DOHH2 (cell line): Measurements from ENCODE around the gene ITPKC.

Experiments used
- H3F3A ChIP-seq: fragments of 200-600 bp; sonication (generic), shearing (Covaris generic); 2 replicates; pipeline ENCODE4 v1.6.0; 2016; ENCODE audit warnings: antibody characterized with exemption, mild to moderate bottlenecking; ENCODE audit not compliant: control insufficient read depth, insufficient read depth
- H3K27ac ChIP-seq: fragments of 200-600 bp; sonication (generic); 2 replicates; pipeline ENCODE4 v1.5.1; 2014; ENCODE audit warnings: low read depth, mild to moderate bottlenecking, low read length, moderate library complexity
- H3K27me3 ChIP-seq: fragments of 200-600 bp; sonication (generic); 2 replicates; pipeline ENCODE4 v1.6.1; 2014; ENCODE audit warnings: mild to moderate bottlenecking, low read length, mixed read lengths; ENCODE audit not compliant: control insufficient read depth
- H3K36me3 ChIP-seq: fragments of 200-600 bp; sonication (generic); 2 replicates; pipeline ENCODE4 v1.6.1; 2014; ENCODE audit warnings: mild to moderate bottlenecking, low read length, moderate library complexity, mixed read lengths; ENCODE audit not compliant: control insufficient read depth
- H3K4me1 ChIP-seq: fragments of 200-600 bp; sonication (generic); 2 replicates; pipeline ENCODE4 v1.6.1; 2014; ENCODE audit warnings: mild to moderate bottlenecking, low read length, mixed read lengths; ENCODE audit not compliant: control insufficient read depth
- H3K4me2 ChIP-seq: fragments of 200-600 bp; sonication (generic); 2 replicates; pipeline ENCODE4 v1.6.0; 2014; ENCODE audit warnings: mild to moderate bottlenecking, low read length, moderate library complexity
- H3K4me3 ChIP-seq: fragments of 200-600 bp; sonication (generic); 2 replicates; pipeline ENCODE4 v1.5.1; 2014; ENCODE audit warnings: mild to moderate bottlenecking, low read length, mixed read lengths
- H3K79me2 ChIP-seq: fragments of 200-600 bp; sonication (generic); 2 replicates; pipeline ENCODE4 v1.6.1; 2014; ENCODE audit warnings: mild to moderate bottlenecking, low read length, mixed read lengths; ENCODE audit not compliant: control insufficient read depth
- H3K9me2 ChIP-seq: fragments of 200-600 bp; sonication (generic); replicated peaks from 2 replicates; pipeline ENCODE4 v1.6.1; 2014; ENCODE audit warnings: mild to moderate bottlenecking, low read length, mixed read lengths; ENCODE audit not compliant: control insufficient read depth
- H3K9me3 ChIP-seq: fragments of 200-600 bp; sonication (generic); 2 replicates; pipeline ENCODE4 v1.6.1; 2014; ENCODE audit warnings: antibody characterized with exemption, low read length, mixed read lengths; ENCODE audit not compliant: control insufficient read depth, insufficient read depth
- H4K20me1 ChIP-seq: fragments of 200-600 bp; sonication (generic); 2 replicates; pipeline ENCODE4 v1.6.0; 2014; ENCODE audit warnings: low read depth, mild to moderate bottlenecking, antibody characterized with exemption, low read length, moderate library complexity; ENCODE audit not compliant: control insufficient read depth, insufficient read depth
- CTCF ChIP-seq: fragments of 200-600 bp; sonication (generic); IDR thresholded peaks from one replicate; pipeline ENCODE4 v1.5.1; 2014; ENCODE audit warnings: antibody characterized with exemption, mild to moderate bottlenecking, low read depth, low read length; ENCODE audit not compliant: poor library complexity, severe bottlenecking
- EZH2phosphoT487 ChIP-seq: fragments of 200-600 bp; sonication (generic); IDR thresholded peaks from 2 replicates; pipeline ENCODE4 v1.6.1; 2017; ENCODE audit warnings: borderline replicate concordance, mild to moderate bottlenecking, antibody characterized with exemption, low read length, moderate library complexity, mixed read lengths

ITPKC gene

DNA sequence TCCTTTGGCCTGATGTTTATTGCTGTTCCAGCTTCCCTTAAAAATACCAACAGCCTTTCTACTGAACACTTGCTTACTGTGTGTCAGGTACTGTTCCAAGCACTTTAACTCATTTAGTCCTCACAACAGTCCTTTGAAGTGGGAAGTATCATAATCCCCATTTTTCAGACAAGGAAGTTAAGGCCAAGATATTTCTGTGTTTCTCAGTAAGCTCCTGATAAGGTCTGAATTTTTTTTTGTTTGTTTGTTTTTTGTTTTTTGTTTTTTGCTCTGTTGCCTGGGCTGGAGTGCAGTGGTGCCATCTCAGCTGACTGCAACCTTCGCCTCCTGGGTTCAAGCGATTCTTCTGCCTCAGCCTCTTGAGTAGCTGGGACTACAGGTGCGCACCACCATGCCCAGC lies 41.6 kb downstream of the ITPKC start:
- H3K4me3 ChIP-seq: no peak overlapping the region
- H3K79me2 ChIP-seq: peaks cover 76% of the 10 kb centered on the region
- H4K20me1 ChIP-seq: peaks cover 27% of the 10 kb centered on the region
- H3K9me2 ChIP-seq: no peaks in the 10 kb centered on the region
- no peak overlapping the region for H3K27ac ChIP-seq
- H3K4me2 ChIP-seq: no peak overlapping the region
- H3K9me3 ChIP-seq: no peaks in the 10 kb centered on the region
- H3K36me3 ChIP-seq: peaks cover 91% of the 10 kb centered on the region
- TF ChIP-seq EZH2phosphoT487 (no peak), CTCF (no peak)
- H3K4me1 ChIP-seq: peaks cover 31% of the 10 kb centered on the region
- no peaks in the 10 kb centered on the region for H3K27me3 ChIP-seq
- peaks cover 2% of the 10 kb centered on the region; the same call in 1 of the 2 replicates for H3F3A ChIP-seq

DNA sequence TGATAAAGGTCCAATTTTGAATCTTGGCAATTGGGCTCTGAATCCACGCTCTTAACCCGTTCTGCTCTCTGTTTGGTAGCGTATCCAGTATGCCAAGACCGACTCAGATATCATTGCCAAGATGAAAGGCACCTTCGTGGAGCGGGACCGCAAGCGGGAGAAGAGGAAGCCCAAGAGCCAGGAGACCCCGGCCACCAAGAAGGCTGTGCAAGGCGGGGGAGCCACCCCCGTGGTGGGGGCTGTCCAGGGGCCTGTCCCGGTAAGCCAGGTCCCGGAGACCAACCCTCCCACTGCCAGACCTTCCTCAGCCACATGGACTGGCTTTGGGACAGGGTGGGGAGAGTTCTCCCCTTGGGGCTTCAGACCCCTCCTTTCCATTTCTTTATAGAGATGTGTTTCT lies 42.4 kb downstream of the ITPKC start:
- H3K79me2 ChIP-seq: peaks cover 68% of the 10 kb centered on the region
- H3K27ac ChIP-seq: no peak overlapping the region
- no peaks in the 10 kb centered on the region for H3K9me2 ChIP-seq
- peaks cover 93% of the 10 kb centered on the region for H3K36me3 ChIP-seq
- peaks cover 2% of the 10 kb centered on the region; the same call in 1 of the 2 replicates for H3F3A ChIP-seq
- peaks cover 25% of the 10 kb centered on the region for H3K4me1 ChIP-seq
- H3K9me3 ChIP-seq: no peaks in the 10 kb centered on the region
- no peak for TF ChIP-seq EZH2phosphoT487
- no peak for TF ChIP-seq CTCF
- no peak overlapping the region for H3K4me2 ChIP-seq
- H3K4me3 ChIP-seq: no peak overlapping the region
- no peaks in the 10 kb centered on the region for H3K27me3 ChIP-seq
- H4K20me1 ChIP-seq: peaks cover 24% of the 10 kb centered on the region

- H3K27ac ChIP-seq: no peak overlapping the region
- H3K9me2 ChIP-seq: no peaks in the 10 kb centered on the region
- TF ChIP-seq EZH2phosphoT487 (no peak), CTCF (no peak)
- H3K36me3 ChIP-seq: peaks cover 86% of the 10 kb centered on the region
- H3K4me2 ChIP-seq: no peak overlapping the region
- H4K20me1 ChIP-seq: no peaks in the 10 kb centered on the region; the same call in 1 of the 2 replicates
- no peak overlapping the region for H3K4me3 ChIP-seq
- no peaks in the 10 kb centered on the region for H3K27me3 ChIP-seq
- H3K9me3 ChIP-seq: no peaks in the 10 kb centered on the region
- H3K79me2 ChIP-seq: peaks cover 35% of the 10 kb centered on the region
- H3K4me1 ChIP-seq: no peaks in the 10 kb centered on the region
- H3F3A ChIP-seq: peaks cover 11% of the 10 kb centered on the region
These were observed 46.0 kb downstream of the ITPKC start for GRCh38 chr19:40762754-40763470.
